GM12874 (cell line): ENCODE data around the gene NUDT2.

Source experiments
- TF ChIP-seq, protein P1 (sequence below): IDR thresholded peaks from 2 replicates; pipeline ENCODE4 v1.5.1; 2011; ENCODE audit warnings: low read depth, mild to moderate bottlenecking, control low read depth, low read length, moderate library complexity; ENCODE audit not compliant: insufficient read depth

The NUDT2 gene

GRCh38 chr9:34387239-34387638 lies 57.9 kb downstream of the NUDT2 start:
- TF ChIP-seq, protein P1, sequence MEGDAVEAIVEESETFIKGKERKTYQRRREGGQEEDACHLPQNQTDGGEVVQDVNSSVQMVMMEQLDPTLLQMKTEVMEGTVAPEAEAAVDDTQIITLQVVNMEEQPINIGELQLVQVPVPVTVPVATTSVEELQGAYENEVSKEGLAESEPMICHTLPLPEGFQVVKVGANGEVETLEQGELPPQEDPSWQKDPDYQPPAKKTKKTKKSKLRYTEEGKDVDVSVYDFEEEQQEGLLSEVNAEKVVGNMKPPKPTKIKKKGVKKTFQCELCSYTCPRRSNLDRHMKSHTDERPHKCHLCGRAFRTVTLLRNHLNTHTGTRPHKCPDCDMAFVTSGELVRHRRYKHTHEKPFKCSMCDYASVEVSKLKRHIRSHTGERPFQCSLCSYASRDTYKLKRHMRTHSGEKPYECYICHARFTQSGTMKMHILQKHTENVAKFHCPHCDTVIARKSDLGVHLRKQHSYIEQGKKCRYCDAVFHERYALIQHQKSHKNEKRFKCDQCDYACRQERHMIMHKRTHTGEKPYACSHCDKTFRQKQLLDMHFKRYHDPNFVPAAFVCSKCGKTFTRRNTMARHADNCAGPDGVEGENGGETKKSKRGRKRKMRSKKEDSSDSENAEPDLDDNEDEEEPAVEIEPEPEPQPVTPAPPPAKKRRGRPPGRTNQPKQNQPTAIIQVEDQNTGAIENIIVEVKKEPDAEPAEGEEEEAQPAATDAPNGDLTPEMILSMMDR: no peak

DNA sequence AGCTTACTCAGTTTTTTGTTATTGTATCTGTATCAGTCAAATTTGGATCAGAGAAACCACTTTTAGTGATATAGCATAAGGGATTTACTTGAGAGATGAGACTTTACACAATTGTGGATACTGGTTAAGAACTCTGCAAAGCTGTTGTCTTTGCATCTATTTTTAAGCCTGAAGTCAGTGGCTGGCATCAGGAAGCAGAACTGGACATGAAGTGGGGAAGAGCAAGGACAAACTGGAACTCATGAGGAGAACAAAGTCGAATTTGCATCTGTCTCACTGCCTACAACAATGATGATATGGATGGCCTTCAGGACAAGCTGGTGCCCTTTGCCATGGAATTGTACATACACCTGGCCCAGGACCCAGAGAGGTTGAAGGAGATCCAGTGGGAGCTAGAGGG lies 63.1 kb downstream of the NUDT2 start:
- TF ChIP-seq, protein P1: no peak
